Left lung (tissue), 10 donors: ENCODE results near the gene CISH. TPM values are rescaled to one million over a fixed set of nuclear protein-coding genes. Genes with fewer than 3 reads are reported as not detected.
A peak's percentile ranks its signal among the peaks of the same experiment; 100 is the strongest.

ENCODE experiments used
- ATAC-seq: fragments of 200-7000 bp; cut with Tn5 transposase; one replicate; pipeline ENCODE4 v1.9.1; 2020; ENCODE audit warnings: moderate library complexity
- DNase-seq, 4 donors: peaks; one replicate each; pipeline ENCODE4 v3.0.0-alpha.2; 2013 to 2020
- H3K27ac ChIP-seq, 2 donors: fragments of 200-600 bp; sonication (generic) in 1 of 2; one replicate each; pipeline versions ENCODE4 v1.5.0 to v1.8.0; 2020 to 2021
- H3K27me3 ChIP-seq, 2 donors: fragments of 200-600 bp; sonication (generic) in 1 of 2; one replicate each; pipeline versions ENCODE4 v1.5.0 to v1.8.0; 2020 to 2021
- H3K36me3 ChIP-seq, 2 donors: fragments of 200-600 bp; sonication (generic) in 1 of 2; one replicate each; pipeline versions ENCODE4 v1.5.0 to v1.8.0; 2020 to 2021
- H3K4me1 ChIP-seq, 2 donors: fragments of 200-600 bp; one replicate each; pipeline ENCODE4 v1.8.0; 2021
- H3K4me3 ChIP-seq, 2 donors: fragments of 200-600 bp; sonication (generic) in 1 of 2; one replicate each; pipeline versions ENCODE4 v1.5.0 to v1.8.0; 2020 to 2021; ENCODE audit warnings: mild to moderate bottlenecking in 1 of 2
- H3K9me3 ChIP-seq, 2 donors: fragments of 200-600 bp; sonication (generic) in 1 of 2; one replicate each; pipeline versions ENCODE4 v1.5.0 to v1.8.0; 2020 to 2021
- CTCF ChIP-seq, 2 donors: fragments of 200-600 bp; sonication (generic) in 1 of 2; IDR thresholded peaks; one replicate each; pipeline versions ENCODE4 v1.5.0 to v1.8.0; 2021; ENCODE audit warnings: antibody characterized with exemption in 2 of 2
- intact Hi-C, 2 donors: fragments of 100-400 bp; cut with DNase I; formaldehyde crosslinking; loops; one replicate each; pipeline versions ENCODE4 v1.11.2 to v1.14.2; 2022
- polyA plus RNA-seq, 6 donors: library from polyadenylated mRNA; unstranded; fragments of 120-200 nt; gene quantifications; one replicate each; pipeline ENCODE4 v1.2.1, GENCODE V29; 2013; ENCODE audit not compliant: insufficient read length in 6 of 6
- total RNA-seq, 2 donors: library from RNA; stranded (reverse); fragmentation: NEBNext Ultra II Directional; extraction: Animal tissue kit (Norgen Biotek cat#: 25700); gene quantifications; one replicate each; pipeline ENCODE4 v1.2.1, GENCODE V29; 2021
- donor health status: DM: no; HTN: yes; CAD: no.
- donor health status: DM: no; HTN: no; CAD: no.

Gene CISH
- total and polyA plus RNA-seq, 8 donors: 20.2 to 55.2 (median 26.5) TPM

GRCh38 chr3:50600141-50600753 lies 11.3 kb downstream of the CISH start:
- Histone ChIP-seq H3K27me3 (no peaks in the 10 kb centered on the region), H3K4me3 (no peak overlapping the region), H3K9me3 (no peaks in the 10 kb centered on the region), H3K27ac (peak overlapping the region; percentile 94 to 98), H3K36me3 (peaks cover 0 to 15% of the 10 kb centered on the region in 2 donors), H3K4me1 (peaks cover 39 to 61% of the 10 kb centered on the region in 2 donors)
- no peak for TF ChIP-seq CTCF (IDR thresholded peaks at IDR 0.05)
- ATAC-seq (no peak), DNase-seq (peak in 1 of 4 donors; percentile 81)
- intact Hi-C loops: no loop called here

- Histone ChIP-seq H3K27ac (peak overlapping the region; percentile 94 to 98), H3K36me3 (peaks cover 0 to 11% of the 10 kb centered on the region in 2 donors), H3K4me3 (no peak overlapping the region), H3K27me3 (no peaks in the 10 kb centered on the region), H3K9me3 (no peaks in the 10 kb centered on the region), H3K4me1 (peaks cover 35 to 56% of the 10 kb centered on the region in 2 donors)
- DNase-seq: peak in 1 of 4 donors; percentile 69
- ATAC-seq: no peak
- intact Hi-C loops: no loop called here
- no peak for TF ChIP-seq CTCF (IDR thresholded peaks at IDR 0.05)
Observed at GRCh38 chr3:50599716-50600118, 11.9 kb downstream of the CISH start.

- no peak overlapping the region for H3K4me3 ChIP-seq
- peaks cover 0 to 6% of the 10 kb centered on the region in 2 donors for H3K36me3 ChIP-seq
- H3K27me3 ChIP-seq: no peaks in the 10 kb centered on the region
- peaks cover 30 to 55% of the 10 kb centered on the region in 2 donors for H3K4me1 ChIP-seq
- no peaks in the 10 kb centered on the region for H3K9me3 ChIP-seq
- intact Hi-C loops: no loop called here
- no peak for ATAC-seq
- no peak for TF ChIP-seq CTCF (IDR thresholded peaks at IDR 0.05)
- peak in 1 of 4 donors; percentile 35 for DNase-seq
- peak overlapping the region; percentile 13 to 98 for H3K27ac ChIP-seq
Observed at GRCh38 chr3:50599115-50599715, 12.4 kb downstream of the CISH start.

- Histone ChIP-seq H3K4me3 (no peak overlapping the region), H3K27ac (no peak overlapping the region), H3K27me3 (no peaks in the 10 kb centered on the region), H3K4me1 (peaks cover 12 to 53% of the 10 kb centered on the region in 2 donors), H3K9me3 (no peaks in the 10 kb centered on the region), H3K36me3 (no peaks in the 10 kb centered on the region)
- intact Hi-C loops: no loop called here
- no peak for TF ChIP-seq CTCF (IDR thresholded peaks at IDR 0.05)
- ATAC-seq (no peak), DNase-seq (peak in 1 of 4 donors; percentile 27)
Observed at GRCh38 chr3:50594253-50594785, 17.3 kb downstream of the CISH start.

GRCh38 chr3:50592568-50592967 lies 19.0 kb downstream of the CISH start:
- ATAC-seq (peak; percentile 75), DNase-seq (peak in 2 of 4 donors; percentile 78 to 85)
- Histone ChIP-seq H3K4me3 (peak overlapping the region in 1 of 2 donors; percentile 0), H3K4me1 (peaks cover 12 to 66% of the 10 kb centered on the region in 2 donors), H3K27ac (peak overlapping the region; percentile 69 to 98), H3K9me3 (no peaks in the 10 kb centered on the region), H3K36me3 (no peaks in the 10 kb centered on the region), H3K27me3 (no peaks in the 10 kb centered on the region)
- no peak for TF ChIP-seq CTCF (IDR thresholded peaks at IDR 0.05)
- intact Hi-C loops: no loop called here
